PC-9 (cell line): ENCODE data around the gene ZXDB.

Experiments used
- CTCF ChIP-seq: fragments of 200-600 bp; sonication (generic); conservative IDR thresholded peaks from 2 replicates; pipeline ENCODE4 v1.6.1; 2017; ENCODE audit warnings: mixed run types, antibody characterized with exemption, mild to moderate bottlenecking, moderate library complexity
- EZH2 ChIP-seq: fragments of 200-600 bp; sonication (generic); IDR thresholded peaks from 2 replicates; pipeline ENCODE4 v1.8.0; 2017; ENCODE audit warnings: antibody characterized with exemption, low read depth

- TF ChIP-seq CTCF (no peak), EZH2 (no peak)
These were observed 49.5 kb downstream of the ZXDB start for GRCh38 chrX:57641338-57641737.
